PC-9 (cell line): ENCODE results near the gene AGAP3.

Source experiments
- CTCF ChIP-seq: fragments of 200-600 bp; sonication (generic); conservative IDR thresholded peaks from 2 replicates; pipeline ENCODE4 v1.6.1; 2017; ENCODE audit warnings: mixed run types, antibody characterized with exemption, mild to moderate bottlenecking, moderate library complexity
- EZH2 ChIP-seq: fragments of 200-600 bp; sonication (generic); IDR thresholded peaks from 2 replicates; pipeline ENCODE4 v1.8.0; 2017; ENCODE audit warnings: antibody characterized with exemption, low read depth

- TF ChIP-seq CTCF (no peak), EZH2 (peak; percentile 13; the same call in 1 of the 2 replicates)
Measured at GRCh38 chr7:151168003-151168786, 81.9 kb downstream of the AGAP3 start.
